Neutrophil (primary cell): ENCODE measurements around the gene LDLRAD4.

Experiments
- H3K27ac ChIP-seq: fragments of 200-600 bp; sonication (generic); 2 replicates; pipeline ENCODE4 v1.5.1; 2016; ENCODE audit warnings: mild to moderate bottlenecking, moderate library complexity
- H3K27me3 ChIP-seq: fragments of 200-600 bp; sonication (generic); 2 replicates; pipeline ENCODE4 v1.6.0; 2016; ENCODE audit warnings: mild to moderate bottlenecking
- H3K36me3 ChIP-seq: fragments of 200-600 bp; sonication (generic); 2 replicates; pipeline ENCODE4 v1.5.1; 2017
- H3K4me1 ChIP-seq, 2 experiments: fragments of 200-600 bp in 1 of 2; sonication (generic) in 1 of 2; 1 replicate in 1 of 2; 2 replicates in 1 of 2; pipeline versions ENCODE4 v1.5.1 to v1.6.1; 2013 to 2016; ENCODE audit warnings: low read depth in 1 of 2, low read length in 1 of 2, mild to moderate bottlenecking in 1 of 2, moderate library complexity in 1 of 2; ENCODE audit not compliant: control insufficient read depth in 1 of 2, insufficient read depth in 1 of 2
- H3K4me3 ChIP-seq, 2 experiments: fragments of 200-600 bp in 1 of 2; sonication (generic) in 1 of 2; 1 replicate in 1 of 2; 2 replicates in 1 of 2; pipeline ENCODE4 v1.5.1; 2013 to 2016; ENCODE audit warnings: low read depth in 1 of 2, low read length in 1 of 2, mild to moderate bottlenecking in 1 of 2, moderate library complexity in 1 of 2
- H3K9me3 ChIP-seq: fragments of 200-600 bp; sonication (generic); 2 replicates; pipeline ENCODE4 v1.5.1; 2016
- CTCF ChIP-seq: fragments of 200-600 bp; sonication (generic); IDR thresholded peaks from 2 replicates; pipeline ENCODE4 v1.5.1; 2016; ENCODE audit warnings: antibody characterized with exemption

The LDLRAD4 gene

GRCh38 chr18:13233787-13234783, 15.5 kb downstream of the LDLRAD4 start:
- H3K27ac ChIP-seq, result no peak overlapping the region
- no peak for TF ChIP-seq CTCF
- no peaks in the 10 kb centered on the region for H3K36me3 ChIP-seq
- no peaks in the 10 kb centered on the region for H3K4me1 ChIP-seq
- no peaks in the 10 kb centered on the region for H3K9me3 ChIP-seq
- H3K27me3 ChIP-seq, result no peaks in the 10 kb centered on the region
- no peak overlapping the region for H3K4me3 ChIP-seq

- no peak for TF ChIP-seq CTCF
- no peaks in the 10 kb centered on the region for H3K27me3 ChIP-seq
- no peak overlapping the region for H3K27ac ChIP-seq
Observed at GRCh38 chr18:13235421-13235831, 16.9 kb downstream of the LDLRAD4 start.

GRCh38 chr18:13235981-13236380, 17.4 kb downstream of the LDLRAD4 start:
- H3K4me1 ChIP-seq, result no peaks in the 10 kb centered on the region
- no peak overlapping the region for H3K4me3 ChIP-seq
- H3K27me3 ChIP-seq, result no peaks in the 10 kb centered on the region
- H3K36me3 ChIP-seq, result no peaks in the 10 kb centered on the region
- TF ChIP-seq CTCF, result no peak
- H3K27ac ChIP-seq, result no peak overlapping the region
- H3K9me3 ChIP-seq, result no peaks in the 10 kb centered on the region

More at GRCh38 chr18:13235421-13235831, 16.9 kb downstream of the LDLRAD4 start:
- H3K9me3 ChIP-seq, result no peaks in the 10 kb centered on the region
- no peaks in the 10 kb centered on the region for H3K36me3 ChIP-seq
- no peak overlapping the region for H3K4me3 ChIP-seq
- no peaks in the 10 kb centered on the region for H3K4me1 ChIP-seq

GRCh38 chr18:13236411-13236810, 17.9 kb downstream of the LDLRAD4 start:
- no peak overlapping the region for H3K27ac ChIP-seq
- H3K27me3 ChIP-seq, result no peaks in the 10 kb centered on the region
- H3K4me1 ChIP-seq, result no peaks in the 10 kb centered on the region

GRCh38 chr18:13237073-13237472, 18.5 kb downstream of the LDLRAD4 start:
- H3K36me3 ChIP-seq, result no peaks in the 10 kb centered on the region
- no peak overlapping the region for H3K27ac ChIP-seq
- TF ChIP-seq CTCF, result no peak
- no peaks in the 10 kb centered on the region for H3K27me3 ChIP-seq
- no peaks in the 10 kb centered on the region for H3K4me1 ChIP-seq
- no peak overlapping the region for H3K4me3 ChIP-seq
- no peaks in the 10 kb centered on the region for H3K9me3 ChIP-seq

More at GRCh38 chr18:13236411-13236810, 17.9 kb downstream of the LDLRAD4 start:
- TF ChIP-seq CTCF, result no peak
- no peaks in the 10 kb centered on the region for H3K36me3 ChIP-seq
- no peaks in the 10 kb centered on the region for H3K9me3 ChIP-seq
- H3K4me3 ChIP-seq, result no peak overlapping the region
